Stimulated activated CD8-positive, alpha-beta memory T cell treated with anti-CD3 and anti-CD28 coated beads, Interleukin-7, amount 100 ng/mL, for 1 hour (primary cell): Measurements from ENCODE around the gene IL18R1.

Experiments used
- DNase-seq, 2 donors: peaks; one replicate each; pipeline ENCODE4 v3.0.0-alpha.2; 2020; ENCODE audit warnings: low read depth in 2 of 2

IL18R1 gene

DNA sequence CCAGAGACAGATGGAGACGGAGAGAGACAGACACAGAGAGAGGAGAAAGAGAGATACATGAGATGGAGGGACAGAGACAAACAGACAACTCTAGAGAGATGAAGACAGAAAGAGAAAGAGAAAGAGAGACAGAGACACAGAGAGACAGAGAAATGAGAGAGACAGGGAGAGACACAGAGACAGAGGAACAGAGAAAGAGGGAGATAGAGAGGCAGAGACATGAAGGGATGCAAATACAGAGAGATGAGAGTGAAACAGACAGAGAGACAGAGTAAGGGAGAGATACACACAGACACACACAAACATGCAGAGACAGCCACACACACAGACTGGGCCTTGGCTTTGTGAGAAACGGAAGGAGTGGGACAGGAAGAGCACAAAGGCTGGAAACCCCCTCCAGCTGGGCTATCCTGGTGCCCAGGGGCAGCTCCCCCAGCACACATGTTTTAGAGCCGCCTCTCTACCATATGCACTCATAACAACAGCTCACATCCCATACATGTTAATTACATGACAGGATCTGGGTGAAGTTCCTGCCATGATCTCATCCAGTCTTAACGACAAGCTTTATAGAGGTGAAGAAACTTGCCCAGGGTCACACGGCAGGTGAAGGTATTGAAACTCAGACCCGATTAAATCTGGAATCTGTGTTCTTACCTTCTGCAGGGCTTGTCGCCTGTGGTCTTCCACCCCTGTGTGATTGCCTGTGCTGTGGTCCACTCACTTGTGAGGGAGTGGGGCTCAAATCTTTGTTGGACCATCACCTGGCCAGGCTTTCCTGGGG lies 32.4 kb downstream of the IL18R1 start:
- DNase-seq: no peak

DNA sequence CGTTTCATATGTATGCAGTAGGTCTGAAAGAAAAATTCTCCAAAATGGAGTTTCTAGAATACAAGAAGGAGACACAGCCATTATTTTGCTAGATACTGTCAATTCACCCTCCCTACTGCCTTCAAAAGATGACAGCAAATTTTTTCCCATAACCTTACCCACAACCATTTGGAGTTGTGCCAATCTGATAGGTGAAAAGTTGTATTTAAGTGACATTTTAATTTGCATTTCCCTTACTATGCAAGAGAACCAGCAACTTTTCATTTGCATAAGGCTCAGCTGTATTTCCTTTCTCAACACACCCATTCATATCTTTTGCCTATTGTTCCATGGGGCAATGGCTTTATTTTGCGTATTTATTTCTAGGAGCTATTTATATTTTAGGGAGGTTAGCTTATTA lies 36.0 kb downstream of the IL18R1 start:
- DNase-seq: no peak

DNA sequence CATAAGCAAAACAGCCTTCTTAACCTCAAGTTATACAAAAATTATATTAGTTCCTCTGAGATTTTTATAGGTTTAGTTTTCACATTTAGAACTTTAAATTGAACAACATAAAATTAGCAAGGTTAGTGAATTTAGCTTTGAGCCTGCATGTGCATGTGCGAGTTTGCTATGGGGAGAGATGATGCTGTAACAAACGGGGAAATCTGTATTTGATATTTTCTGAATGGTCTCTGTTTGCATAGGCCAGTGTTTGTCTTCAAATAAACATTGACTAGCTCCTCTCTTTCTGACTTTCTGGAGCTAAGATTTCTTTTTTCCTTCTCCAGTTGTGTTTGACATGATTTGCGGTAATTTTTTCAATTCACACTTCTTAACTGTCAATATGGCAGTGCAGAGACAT lies 36.5 kb downstream of the IL18R1 start:
- no peak for DNase-seq

DNA sequence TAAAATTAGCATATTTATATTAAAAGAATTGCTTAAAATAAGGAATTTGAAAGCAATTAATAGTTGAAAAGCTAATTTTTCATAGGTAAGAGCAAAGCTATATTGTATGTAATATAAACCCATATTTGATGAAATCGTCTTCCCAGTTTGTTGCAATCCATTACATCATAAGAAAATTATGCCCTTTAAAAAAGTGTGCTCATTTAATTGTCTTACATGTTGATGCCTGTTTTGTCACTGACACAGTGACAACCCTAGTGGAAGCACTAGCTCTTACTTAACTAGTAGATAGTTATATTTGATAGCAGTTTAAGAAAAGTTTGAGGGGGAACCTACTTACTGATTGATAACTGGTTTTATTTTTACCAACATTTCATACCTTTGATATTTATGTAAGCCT lies 37.3 kb downstream of the IL18R1 start:
- DNase-seq: no peak

DNA sequence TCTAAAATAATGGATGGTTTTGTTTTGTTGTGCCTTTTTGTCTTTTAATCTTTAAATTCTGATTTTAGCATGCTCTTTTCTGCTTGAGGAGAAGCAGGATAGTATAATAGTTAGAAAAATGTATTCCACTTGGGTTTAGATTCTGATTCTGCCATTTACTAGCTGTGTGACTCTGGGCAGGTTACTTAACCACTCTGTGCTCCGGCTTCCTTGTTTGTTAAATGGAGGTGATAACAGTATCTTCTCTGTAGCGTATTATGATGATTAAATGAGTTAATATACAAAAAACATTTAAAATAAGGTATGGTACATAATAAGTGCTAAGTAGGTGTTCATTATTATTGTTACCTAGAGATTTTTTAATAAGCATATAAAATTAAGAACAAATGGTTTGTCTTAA lies 40.4 kb downstream of the IL18R1 start:
- DNase-seq: no peak

DNA sequence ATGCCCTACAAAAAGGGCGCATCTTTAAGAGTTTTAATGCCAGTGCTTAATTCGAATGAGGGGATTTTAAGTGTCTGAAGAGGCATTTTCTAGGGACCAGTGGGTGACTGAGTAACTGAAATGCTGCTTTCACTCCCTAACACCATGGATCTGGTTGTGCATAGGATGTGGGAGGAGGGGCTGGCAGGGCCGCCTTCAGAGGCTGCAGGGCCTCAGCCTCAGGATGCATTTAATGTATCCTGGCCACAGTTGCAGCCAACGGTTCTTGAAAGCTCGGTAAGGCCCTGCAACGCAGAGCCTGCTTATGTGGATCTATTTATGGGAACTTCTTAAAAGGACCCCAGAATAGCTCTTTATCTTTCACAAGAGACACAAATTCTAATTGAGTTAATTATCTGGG lies 41.6 kb downstream of the IL18R1 start:
- no peak for DNase-seq

DNA sequence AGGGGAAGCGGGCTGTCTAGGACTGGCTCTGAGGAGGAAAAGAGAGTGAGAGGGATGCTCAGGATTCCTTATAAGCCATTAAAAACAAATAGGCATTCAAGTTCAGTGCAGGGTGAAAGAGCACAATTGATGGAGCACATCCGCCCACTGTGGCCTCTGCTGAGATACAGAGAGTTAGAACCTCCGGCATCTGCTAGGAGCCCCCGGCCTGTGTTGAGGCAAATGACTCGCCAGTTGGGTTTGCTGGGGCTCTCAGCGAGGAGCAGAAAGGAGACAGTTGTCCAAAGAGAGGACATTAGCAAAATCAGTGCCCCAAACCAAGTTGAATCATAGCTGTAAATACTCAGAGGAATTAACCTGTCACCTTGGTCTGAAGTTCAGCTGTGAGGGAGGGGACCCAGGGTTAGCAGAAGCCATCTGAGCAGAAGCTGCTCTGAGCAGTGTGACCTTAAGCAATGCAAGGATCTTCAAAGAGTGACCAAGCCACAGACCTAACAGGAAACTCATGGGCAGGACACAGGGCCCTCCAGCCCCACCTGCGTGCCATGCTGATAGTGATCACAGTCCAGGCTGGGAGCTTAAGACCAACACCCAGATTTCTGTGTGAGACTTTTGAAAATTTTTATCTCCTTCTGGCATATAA lies 44.0 kb downstream of the IL18R1 start:
- no peak for DNase-seq

DNA sequence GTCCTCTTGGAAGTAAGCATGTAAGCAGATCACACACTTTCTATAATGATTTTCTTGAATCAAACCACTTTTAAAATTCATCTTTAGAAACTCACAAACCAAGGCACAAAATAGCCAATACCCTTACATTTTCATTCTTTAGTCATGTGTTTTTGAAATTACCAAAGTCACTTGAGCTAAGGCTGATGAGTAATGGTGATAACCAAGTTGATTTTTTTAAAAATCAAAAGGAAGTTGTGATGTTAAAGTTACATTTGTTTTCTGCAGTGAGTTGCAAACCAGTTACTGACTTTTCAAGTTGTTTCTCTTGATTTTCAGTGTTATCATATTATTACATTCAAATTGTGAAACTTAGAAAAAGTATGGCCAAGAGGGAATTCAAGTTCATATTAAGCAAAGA lies 45.9 kb downstream of the IL18R1 start:
- DNase-seq: no peak

DNA sequence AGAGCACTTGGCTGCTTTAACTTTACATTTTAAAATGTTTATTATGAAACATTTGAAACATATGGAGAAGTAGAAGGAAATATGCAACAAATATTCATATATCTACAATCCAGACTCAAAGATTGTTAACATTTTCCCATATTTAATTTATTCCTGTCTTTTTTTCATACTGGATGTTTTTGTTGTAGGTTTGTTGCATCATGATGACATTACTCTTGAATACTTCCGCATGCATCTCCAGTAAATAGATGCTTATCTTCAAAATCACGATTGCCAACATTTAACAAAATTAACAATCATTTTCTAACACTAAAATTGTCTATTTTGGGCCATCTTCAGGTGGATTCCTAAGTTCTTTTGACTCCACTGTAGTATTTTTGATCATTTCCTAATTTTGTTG lies 46.3 kb downstream of the IL18R1 start:
- no peak for DNase-seq

DNA sequence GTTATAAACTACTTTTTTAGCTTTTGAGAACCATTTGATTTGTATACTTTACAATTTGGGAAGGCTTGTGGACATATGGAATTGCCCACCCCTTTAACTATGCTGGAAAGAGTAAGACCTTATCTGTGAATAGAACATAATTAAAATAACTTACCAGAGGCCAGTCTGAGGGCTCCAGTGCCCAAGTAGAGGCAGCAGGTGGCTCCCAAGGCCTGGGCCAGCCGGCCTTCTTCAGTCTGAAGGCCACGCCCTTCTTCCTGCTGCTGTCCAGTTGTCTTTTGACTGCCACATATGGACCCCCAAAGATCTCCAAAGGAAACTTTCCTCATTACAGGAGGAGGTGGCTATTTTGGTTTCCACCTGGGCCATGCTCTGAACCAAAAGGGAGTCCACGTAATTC lies 55.4 kb downstream of the IL18R1 start:
- no peak for DNase-seq

DNA sequence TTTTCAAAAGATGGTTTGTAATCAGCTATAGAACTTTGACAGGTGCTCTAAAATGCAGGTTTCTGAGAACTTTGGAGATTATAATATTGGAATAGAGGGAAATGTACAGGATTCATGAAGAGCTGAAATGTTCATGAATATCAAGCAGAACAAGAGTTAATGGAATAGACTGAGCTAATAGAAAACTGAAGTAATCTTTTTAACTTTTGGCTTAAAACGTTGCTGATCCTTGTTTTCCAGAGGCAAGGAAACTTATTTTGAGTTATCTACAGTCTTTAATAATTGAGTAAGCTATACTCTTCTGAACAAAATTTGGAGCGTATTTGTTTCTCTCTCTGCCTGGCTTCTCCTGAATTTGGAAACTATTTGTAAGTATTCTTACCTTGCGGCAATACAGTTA lies 56.6 kb downstream of the IL18R1 start:
- no peak for DNase-seq

DNA sequence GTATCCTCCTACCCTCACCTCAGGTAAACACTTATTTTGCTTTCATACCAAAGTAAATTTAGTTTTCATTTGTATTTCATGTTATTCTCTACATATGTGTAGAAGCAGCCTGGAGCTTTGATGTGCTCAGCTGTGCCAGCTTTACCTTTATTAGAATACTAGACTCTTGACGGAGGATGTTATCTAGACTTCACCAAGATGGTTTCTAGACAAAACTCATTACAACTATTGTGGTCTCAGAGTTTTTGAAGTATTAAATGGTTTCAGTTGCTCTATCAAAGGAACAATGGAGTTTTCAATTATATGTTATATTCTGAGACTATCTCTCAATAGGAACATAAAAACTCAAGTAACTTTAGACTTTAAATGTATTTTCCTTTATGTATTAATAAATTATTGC lies 62.4 kb downstream of the IL18R1 start:
- no peak for DNase-seq

DNA sequence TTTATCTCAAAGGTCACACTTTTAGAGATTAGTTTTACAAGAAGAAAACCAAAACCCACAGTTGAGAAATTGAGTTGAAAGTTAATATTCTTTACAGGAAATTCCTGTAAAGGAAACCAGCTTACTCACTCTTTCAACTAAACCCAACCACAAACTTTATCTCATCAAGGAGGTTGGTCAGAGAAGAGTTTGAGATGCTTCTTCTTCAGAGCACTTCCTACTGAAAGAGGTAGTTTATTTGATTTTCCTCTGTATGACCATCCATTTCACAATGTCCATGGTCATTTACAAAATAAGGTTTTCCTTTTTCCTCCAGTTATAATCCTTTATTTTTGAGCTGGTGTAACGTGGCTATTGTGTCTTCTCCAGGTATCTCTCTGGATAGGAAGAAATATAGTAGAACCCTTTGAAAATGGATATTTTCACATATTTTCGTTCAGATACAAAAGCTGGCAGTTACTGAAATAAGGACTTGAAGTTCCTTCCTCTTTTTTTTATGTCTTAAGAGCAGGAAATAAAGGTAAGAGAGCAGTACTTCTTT lies 62.9 kb downstream of the IL18R1 start:
- no peak for DNase-seq

DNA sequence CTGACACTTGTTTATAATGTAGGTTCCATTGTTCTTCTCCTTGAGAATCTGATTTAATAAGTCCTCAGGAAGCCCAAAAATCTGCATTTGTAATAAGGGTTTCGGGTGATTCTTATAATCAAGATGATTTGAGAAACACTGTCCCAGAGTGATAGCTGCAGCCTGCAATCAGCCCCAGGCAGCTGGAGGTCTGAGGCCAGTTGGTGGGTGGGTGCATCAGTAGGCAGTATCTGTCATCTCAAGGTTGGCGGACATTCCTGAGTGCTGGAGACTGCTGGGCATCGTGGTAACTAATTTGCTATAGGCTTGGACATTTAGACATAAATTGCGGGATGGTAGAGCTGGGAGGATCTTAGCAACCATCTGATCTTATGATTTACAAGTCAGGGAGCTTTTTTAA lies 64.7 kb downstream of the IL18R1 start:
- DNase-seq: no peak

DNA sequence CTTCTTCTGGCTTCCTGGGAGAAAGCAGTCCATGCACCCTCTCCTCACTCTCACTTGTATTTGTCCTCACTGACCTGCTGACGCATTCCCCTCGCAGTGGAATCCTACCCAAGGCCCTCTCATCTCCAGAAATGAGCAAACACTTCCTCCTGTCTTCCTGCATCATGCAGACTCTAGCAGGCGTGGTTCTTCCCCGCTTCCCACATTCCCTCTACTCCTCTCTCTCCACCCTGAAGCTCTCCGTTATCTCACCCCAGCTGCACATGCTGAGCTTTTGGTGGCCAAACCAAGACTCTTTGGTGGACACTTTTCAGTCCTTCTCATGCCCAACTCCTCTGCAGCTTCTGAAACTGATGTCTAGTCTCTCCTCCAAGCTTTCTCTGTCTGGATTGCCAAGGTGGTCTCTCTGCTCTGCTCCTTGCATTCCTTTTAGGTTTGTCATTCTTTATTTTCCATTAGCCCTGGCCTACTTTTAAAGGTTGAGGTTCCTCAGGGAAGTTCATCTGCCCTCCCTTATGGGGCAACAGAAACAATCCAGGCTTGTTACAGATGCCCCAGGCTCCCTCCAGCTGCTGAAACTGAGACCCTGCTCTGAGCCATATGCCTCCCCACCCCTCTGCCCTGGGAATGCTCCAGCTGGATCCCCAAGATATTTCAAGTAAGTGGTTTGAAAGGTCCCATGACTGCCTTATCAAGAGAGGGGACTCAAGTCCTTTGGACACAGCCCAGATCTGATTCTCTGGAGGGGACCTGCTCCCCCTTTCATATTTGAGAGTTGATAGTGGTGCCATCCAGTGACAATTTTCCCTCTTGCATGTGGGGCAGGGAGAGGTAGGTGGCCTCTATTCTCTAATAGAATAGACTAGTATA lies 66.5 kb downstream of the IL18R1 start:
- DNase-seq: no peak

DNA sequence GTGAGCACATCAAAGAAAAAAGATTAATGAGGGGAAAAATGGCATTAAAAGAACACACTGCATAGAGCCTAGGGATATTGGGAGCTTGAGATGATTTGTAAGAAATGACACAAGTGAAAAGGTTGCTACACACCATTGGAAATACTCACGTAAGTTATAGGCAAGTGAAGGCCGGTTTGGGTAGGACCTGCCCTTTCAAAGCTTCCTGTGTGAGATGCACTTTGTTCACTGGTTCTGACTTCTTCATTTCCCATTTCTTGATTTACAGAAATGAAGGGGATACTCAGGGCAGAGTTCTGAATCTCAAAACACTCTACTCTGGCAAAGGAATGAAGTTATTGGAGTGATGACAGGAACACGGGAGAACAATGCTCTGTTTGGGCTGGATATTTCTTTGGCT lies 67.3 kb downstream of the IL18R1 start, which contains the start of gene IL18RAP:
TSS of gene IL18RAP (plus strand) at position 251 of the 400 bp plus-strand sequence. CDS start at position 369, 118 bp downstream.
- no peak for DNase-seq

DNA sequence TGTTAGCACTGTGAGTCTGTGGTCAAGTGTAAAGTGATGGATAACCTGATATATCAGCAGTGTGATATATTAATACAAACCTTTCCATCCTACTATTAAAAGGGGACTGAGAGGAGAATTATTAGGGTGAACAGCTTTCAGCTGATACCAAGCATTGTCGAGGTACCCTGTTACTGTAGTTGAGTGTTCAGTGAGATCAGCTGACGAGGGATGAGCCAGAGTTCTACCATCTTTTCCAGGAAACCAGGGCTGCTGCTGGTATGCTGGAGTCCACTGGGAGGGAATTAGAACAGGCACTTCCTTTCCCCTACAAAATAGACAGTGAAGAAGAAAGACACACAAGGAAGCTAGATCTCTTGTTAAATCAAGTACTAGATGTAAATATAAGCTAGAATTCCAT lies 67.8 kb downstream of the IL18R1 start:
- DNase-seq: no peak

DNA sequence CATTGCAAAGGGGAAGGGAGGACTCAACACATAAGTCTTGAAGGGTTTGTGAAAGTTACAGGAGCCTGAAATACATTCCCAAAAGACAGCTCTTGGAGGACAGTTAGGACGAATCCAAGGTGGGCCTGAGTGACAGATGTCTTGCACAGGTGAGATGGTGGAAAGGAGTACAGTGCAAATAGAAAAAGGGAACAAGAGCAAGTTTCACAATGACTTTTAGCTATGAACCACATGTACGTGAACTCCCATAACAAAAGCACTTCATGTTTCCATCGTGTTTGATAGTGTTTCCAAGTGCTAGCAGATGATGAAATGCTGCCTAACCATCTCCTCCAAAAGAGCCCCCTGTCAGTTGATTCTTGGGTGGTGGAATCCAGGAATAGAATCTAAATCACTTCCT lies 69.2 kb downstream of the IL18R1 start:
- DNase-seq: no peak

DNA sequence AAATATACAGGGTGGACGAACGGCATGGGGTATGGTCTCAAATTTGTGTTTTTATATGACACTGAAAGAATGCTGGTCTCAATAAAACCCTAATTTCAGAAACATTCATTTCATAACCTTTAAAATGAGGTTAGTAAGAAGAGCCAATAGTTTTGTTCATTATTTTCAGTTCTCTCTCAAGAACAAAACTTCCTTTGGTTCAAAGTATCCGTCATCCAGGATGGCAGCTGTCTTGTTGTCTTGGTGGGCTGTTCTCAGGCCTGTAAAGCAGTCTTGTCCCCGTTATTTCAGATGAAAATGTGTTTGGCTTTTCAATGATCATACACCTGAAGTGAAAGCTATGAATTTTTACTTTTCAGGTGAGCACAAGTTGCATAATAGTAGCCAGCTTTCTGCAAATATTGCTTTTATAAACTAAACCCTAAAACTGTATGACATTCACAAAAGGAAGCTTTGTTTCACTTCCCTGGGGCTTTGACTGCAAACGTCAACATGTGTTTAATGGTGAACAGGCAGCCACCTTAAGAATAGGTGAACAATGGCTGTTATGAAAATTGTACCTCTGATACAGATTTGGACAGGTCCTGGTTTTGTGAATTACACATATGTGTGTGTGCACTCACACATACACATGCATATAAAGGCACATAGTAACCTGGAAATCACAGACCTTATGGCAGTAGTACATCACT lies 70.0 kb downstream of the IL18R1 start:
- no peak for DNase-seq

DNA sequence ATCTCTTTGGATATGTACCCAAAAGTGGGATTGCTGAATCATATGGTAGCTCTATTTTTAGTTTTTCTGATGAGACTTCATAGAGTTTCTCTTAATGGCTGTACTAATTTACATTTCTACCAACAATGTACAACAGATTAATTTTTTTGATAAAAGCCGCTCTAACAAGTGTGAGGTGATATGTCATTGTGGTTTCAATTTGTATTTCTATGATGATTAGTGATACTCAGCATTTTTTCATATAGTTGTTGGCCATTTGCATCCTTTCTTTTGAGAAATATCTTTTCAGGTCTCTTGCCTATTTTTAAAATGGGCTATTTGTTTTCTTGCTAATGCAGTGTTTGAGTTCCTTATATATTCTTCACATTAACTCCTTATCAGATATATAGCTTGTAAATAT lies 71.7 kb downstream of the IL18R1 start:
- no peak for DNase-seq

DNA sequence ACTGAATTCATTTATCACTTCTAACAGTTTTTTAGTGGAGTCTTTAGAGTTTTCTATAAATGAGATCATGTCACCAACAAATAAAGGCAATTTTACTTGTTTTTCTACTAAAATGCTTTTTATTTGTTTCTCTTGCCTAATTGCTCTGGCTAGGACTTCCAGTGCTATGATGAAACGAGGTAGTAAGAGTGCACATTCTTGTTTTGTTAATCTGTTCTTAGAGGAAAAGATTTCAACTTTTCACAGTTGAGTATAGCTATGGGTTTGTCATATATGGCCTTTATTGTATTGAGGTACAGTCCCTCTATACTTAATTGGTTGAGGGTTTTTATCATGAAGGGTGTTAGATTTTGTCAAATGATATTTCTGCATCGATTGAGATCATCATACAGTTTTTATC lies 73.0 kb downstream of the IL18R1 start:
- no peak for DNase-seq

DNA sequence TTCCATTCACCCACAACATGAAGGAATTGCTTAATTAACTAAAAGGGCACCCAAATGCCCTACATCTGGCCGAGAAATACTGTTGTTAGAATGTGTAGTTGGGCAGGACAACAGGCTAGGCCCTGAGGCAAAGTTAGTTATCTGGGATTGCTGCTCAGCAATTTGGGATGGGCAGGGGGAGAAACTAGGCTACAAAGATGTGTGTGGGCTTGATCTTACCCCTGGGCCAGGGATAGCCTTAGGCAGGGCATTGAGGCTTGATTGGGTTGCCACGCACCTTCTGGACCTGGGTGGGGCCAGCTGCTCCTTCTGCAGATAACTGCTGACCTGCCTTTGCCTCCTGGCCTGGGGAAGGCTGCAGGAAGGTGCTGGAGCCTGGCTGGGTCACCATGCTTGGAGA lies 76.8 kb downstream of the IL18R1 start:
- no peak for DNase-seq
